Islet precursor cell (in vitro differentiated cells): Measurements from ENCODE around the gene GALNT1.
A peak's percentile ranks its signal among the peaks of the same experiment; 100 is the strongest.

Experiments
- DNase-seq: peaks from one replicate; pipeline ENCODE4 v3.0.0-alpha.2; 2018

Gene GALNT1

GRCh38 chr18:35582899-35583558 is 1.5 kb downstream of the GALNT1 start:
- DNase-seq: peak; percentile 80

GRCh38 chr18:35584735-35585134 is 3.2 kb downstream of the GALNT1 start:
- DNase-seq: no peak

DNA sequence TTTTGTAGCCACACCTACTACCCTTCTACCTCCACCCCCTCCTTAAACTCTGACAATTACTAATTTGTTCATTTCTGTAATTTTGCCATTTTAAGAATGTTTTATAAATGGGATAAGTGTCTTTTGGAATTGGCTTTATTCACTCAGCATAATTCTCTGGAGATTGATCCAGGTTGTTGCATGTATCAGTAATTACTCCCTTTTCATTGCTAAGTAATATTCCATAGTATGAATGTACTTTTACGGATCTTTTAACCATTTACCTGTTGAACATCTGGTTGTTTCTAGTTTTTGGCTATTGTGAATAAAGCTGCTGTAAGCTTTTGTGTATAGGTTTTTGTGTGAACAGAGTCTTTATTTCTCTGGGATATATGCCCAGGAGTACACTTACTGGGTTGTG is 4.1 kb downstream of the GALNT1 start:
- DNase-seq: no peak

DNA sequence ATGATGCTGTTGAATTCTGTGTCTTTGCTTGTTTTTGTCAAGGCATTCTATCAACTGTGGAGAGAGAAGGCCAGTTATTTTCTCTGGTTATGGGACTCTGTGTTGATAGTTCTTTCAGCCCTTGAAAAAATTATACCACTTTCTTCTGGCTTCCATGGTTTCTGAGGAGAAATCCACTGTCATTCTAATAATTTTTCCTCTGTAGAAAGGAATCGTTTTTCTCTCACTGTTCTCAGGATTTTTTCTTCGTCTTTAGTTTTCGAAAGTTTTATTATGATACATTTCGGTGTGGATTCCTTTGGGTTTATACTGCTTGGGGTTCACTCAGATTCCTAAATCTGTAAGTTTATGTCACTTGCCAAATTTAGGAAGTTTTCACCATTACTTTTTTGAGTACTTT is 6.6 kb downstream of the GALNT1 start:
- DNase-seq: no peak

GRCh38 chr18:35588995-35589394 is 7.5 kb downstream of the GALNT1 start:
- no peak for DNase-seq

GRCh38 chr18:35589546-35589945 is 8.0 kb downstream of the GALNT1 start:
- no peak for DNase-seq

DNA sequence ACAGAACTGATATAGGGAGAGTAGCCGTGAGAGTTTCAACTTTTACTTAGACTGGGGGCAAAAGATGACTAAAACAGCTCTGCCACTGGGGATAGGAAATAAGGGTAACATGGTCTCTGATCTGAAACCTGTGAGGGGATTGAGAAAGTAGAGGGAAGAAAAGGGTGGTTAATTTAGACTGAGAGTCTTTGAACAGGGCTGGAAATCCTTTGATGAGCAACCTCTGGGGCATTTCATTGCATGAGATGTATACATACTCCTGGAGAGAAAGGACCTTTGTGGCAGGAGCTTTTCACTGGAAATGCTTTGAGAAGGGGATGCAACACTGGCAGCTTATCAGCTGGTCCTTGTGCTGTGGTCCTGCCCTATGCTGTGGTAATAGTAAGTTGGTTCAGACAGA is 9.4 kb downstream of the GALNT1 start:
- no peak for DNase-seq

DNA sequence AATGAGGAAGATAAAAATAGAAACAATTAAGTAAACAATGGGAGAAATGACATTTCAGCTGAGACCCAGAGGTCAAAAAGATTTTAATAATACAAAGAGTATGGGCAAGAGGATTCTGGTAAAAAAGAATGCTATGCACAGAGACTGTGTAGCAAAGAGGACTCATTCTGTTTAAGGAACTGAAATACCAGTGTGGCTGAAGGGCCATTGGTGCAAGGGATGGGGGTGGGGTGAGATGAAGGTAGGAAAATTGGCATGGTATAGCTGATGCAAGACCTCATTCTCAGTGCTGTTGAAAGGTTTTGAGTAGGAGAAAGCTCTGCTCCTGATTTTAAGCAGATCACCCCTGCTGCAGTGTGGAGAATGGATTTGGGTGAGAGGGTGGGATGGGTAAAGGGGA is 10.8 kb downstream of the GALNT1 start:
- DNase-seq: no peak

DNA sequence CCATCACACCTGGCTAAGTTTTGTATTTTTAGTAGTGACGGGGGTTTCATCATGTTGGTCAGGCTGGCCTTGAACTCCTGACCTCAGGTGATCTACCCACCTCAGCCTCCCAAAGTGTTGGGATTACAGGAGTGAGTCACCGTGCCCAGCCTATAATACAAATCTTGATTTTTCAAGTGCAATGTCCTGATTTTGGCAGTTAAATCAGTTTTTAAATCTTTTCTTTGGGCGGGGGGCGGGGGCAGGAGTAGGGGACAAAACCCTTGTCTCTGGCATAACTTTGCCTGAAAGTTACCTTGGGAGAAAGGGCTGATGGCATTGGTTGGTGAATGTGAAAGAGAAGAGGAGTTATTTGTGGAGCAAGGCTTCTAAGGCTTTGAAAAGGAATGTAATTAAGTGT is 12.3 kb downstream of the GALNT1 start:
- DNase-seq: no peak

- DNase-seq: no peak
Measured at GRCh38 chr18:35597758-35598157, 16.2 kb downstream of the GALNT1 start.

DNA sequence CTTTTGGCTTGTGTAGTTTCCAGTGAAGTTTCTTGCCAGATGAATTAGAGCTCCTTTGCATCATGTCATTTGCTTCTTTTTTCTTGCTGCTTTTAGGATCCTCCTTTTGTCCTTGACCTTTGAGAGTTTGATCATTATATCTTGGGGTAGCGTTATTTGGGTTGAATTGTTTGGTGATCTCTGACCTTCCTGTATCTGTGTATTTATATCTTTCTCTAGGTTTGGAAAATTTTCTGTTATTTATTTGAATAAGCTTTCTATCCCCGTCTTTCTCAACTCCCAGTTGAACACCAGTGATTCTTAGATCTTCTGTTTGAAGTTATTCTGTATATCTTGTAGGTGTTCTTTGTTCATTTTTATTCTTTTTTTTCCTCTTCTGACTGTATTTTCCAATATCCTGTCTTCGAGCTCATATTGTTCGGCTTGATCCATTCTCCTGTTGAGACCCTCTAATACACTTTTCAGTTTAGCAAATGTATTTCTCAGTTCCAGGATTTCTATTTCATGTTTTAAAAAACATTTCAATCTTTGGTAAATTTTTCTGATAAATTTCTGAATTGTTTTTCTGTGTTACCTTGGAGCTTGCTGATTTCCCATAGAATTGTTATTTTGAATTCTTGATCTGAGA is 20.8 kb downstream of the GALNT1 start:
- DNase-seq: no peak

DNA sequence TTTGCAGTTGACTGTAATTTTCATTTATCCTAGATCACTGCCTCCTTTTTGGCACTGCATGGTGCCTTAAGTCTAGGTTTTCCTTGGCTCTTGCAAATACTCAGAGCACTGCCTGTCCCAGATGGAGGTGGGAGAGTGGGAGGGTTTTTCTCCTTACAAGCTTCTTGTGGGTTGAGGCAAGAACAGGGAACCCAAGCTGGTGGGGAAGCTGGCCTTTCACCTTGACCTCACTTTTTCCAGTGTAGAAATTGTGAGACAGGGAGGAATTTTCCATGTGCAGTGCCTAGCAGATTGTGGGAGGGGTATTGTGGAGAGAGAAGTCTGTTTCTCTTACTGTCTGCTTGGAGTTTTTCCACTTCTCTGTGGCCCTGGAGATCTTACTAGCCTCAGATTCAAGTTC is 21.5 kb downstream of the GALNT1 start:
- no peak for DNase-seq

DNA sequence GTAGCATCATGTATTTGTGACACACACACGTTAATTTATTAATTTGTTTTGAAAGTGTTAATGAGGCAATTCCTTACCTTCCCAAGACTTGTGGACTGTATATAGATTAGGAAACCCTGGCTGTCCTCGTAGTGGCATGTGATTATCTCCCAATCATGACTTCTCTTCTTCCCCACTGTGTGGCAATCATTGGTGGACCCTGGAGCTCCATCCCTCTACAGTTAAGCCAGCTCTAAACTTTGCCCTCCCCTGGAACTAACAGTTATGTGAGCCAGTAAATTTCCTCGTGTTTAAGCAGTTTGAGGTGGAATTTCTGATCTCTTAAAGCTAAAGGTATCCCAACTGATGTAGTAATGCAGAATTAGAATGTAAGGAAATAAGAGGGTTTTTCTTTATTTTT is 22.0 kb downstream of the GALNT1 start:
- DNase-seq: no peak

DNA sequence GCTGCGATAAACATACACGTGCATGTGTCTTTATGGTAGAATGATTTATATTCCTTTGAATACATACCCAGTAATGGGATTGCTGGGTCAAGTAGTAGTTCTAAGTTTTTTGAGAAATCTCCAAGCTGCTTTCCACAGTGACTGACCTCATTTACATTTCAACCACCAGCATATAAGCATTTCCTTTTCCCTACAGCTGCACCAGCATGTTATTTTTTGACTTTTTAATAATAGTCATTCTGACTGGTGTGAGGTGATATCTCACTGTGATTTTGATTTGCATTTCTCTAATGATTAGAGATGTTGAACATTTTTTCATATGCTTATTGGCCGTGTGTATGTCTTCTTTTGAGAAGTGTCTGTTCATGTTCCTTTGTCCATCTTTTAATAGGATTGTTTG is 22.8 kb downstream of the GALNT1 start:
- no peak for DNase-seq

GRCh38 chr18:35605686-35606417 is 24.3 kb downstream of the GALNT1 start:
- DNase-seq: no peak

DNA sequence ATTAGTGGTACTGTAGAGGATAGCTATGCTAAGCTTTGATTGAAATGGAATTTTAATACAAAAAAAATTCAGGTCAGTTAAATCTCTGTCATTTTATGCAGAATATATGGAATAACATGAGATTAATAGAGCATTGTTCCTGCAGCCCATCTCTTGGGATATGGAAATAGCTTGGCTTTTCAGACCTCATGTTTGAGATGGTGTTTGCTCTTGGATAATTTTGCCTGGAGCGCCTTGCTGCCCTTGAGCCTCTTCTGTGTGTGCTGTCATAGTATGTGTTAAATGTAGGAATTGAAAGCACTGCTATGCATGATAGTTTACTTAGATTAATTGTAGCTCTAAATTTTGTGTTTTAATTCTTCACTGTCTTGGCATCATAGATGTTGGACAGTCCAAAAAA is 27.7 kb downstream of the GALNT1 start:
- DNase-seq: no peak

- peak; percentile 62 for DNase-seq
Measured at GRCh38 chr18:35610089-35610488, 28.5 kb downstream of the GALNT1 start.

DNA sequence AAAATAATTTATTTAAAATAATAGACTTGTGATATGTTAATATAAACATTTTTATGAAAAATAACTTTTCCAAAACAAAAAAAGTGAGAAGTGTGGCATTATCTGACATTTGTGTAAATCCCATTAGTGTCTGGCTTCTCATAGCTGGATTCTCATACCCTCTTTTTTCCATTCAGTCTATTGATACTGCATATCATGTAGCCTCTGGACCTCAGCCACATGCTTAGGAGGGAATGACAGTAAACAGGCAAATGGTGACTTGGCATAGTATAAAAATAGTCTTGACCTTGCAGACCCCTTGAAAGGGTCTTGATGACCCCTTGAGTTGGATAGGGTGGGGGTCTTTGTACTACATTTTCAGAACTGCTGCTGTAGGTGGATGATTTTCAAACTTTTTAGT is 29.2 kb downstream of the GALNT1 start:
- DNase-seq: no peak

- DNase-seq: no peak
Measured at GRCh38 chr18:35611518-35611917, 30.0 kb downstream of the GALNT1 start.

GRCh38 chr18:35616074-35616473 is 34.5 kb downstream of the GALNT1 start:
- no peak for DNase-seq

GRCh38 chr18:35616664-35617423 is 35.3 kb downstream of the GALNT1 start:
- DNase-seq: peak; percentile 85

- no peak for DNase-seq
Measured at GRCh38 chr18:35617865-35618264, 36.3 kb downstream of the GALNT1 start.

GRCh38 chr18:35618289-35618688 is 36.7 kb downstream of the GALNT1 start:
- DNase-seq: no peak

DNA sequence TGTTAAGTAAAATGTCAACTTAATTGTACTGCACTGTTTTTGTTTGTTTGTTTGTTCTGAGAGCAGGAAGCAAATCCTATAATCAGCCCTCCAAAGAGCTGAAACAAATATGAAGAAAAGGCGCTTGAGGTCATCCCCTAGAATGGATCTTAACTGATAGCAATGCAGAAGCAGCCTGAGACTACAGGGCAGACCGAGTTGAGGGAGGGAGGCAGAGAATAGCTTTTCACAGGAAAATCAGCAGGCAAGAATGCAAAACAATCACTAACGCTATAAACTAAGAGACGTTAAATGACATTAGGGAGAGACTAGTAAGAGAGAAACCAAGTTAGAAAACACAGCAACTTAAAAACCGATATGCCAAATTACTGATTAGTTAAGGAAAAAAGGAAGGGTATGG is 37.2 kb downstream of the GALNT1 start:
- peak; percentile 58 for DNase-seq
